GM12865 (cell line): ENCODE results near the gene CPN2.

Source experiments
- DNase-seq: peaks from one replicate; pipeline ENCODE4 v3.0.0; 2010; ENCODE audit warnings: low read depth
- H3K4me3 ChIP-seq: 2 replicates; pipeline ENCODE4 v1.5.1; 2011; ENCODE audit warnings: mild to moderate bottlenecking, low read depth, low read length, control low read depth
- TF ChIP-seq, protein P1 (sequence below): IDR thresholded peaks from 2 replicates; pipeline ENCODE4 v1.5.1; 2011; ENCODE audit warnings: low read length, control low read depth, low read depth, inconsistent platforms; ENCODE audit not compliant: insufficient read depth; ENCODE audit errors: missing control alignments

Gene CPN2

DNA sequence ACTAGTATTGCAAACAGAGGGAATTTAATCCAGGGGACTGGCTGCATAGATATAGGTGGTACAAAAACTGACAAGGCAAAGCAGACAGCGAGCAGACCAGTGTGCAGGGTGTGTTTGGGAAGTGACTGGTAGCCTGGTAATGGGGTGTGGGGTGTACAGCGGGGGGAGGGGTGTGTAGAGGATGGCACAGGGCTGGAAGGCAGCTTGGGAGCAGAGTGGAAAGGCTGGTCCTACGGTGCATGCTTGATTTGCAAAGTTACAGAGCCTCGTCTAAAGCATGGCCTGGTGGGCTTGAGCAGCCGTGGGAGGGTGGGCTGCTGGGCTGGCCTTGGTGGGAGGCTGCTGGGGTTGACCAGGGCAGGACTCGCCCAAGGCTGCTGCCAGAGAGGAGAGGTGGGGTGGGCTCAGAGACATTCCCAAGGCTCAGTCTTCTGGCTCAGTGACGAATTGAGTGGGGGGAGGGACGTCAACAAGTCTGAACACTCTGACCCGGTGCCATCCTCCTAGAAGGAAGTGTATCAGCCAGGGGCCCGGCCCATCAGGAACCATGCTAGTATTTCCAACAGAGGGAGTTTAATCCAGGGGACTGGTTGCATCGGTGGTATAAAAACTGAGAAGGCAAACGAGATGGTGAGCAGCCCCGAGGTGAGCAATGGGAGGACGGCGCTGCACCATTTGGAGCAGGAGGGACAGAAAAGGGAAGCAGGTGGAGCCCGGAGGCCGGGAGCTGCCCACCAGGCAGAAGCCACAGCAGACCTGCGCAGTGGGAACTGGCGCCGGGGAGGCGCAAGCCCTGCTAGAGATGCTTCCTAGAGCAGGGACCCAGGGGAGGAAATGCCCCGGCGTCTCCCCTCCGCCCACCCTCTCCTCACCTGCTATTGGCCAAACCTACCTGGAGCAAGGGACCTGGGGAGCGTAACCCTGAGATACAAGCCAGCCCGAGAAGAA, 29.2 kb downstream of the CPN2 start:
- TF ChIP-seq, protein P1, sequence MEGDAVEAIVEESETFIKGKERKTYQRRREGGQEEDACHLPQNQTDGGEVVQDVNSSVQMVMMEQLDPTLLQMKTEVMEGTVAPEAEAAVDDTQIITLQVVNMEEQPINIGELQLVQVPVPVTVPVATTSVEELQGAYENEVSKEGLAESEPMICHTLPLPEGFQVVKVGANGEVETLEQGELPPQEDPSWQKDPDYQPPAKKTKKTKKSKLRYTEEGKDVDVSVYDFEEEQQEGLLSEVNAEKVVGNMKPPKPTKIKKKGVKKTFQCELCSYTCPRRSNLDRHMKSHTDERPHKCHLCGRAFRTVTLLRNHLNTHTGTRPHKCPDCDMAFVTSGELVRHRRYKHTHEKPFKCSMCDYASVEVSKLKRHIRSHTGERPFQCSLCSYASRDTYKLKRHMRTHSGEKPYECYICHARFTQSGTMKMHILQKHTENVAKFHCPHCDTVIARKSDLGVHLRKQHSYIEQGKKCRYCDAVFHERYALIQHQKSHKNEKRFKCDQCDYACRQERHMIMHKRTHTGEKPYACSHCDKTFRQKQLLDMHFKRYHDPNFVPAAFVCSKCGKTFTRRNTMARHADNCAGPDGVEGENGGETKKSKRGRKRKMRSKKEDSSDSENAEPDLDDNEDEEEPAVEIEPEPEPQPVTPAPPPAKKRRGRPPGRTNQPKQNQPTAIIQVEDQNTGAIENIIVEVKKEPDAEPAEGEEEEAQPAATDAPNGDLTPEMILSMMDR = no peak
- H3K4me3 ChIP-seq = no peak overlapping the region
- DNase-seq = no peak

DNA sequence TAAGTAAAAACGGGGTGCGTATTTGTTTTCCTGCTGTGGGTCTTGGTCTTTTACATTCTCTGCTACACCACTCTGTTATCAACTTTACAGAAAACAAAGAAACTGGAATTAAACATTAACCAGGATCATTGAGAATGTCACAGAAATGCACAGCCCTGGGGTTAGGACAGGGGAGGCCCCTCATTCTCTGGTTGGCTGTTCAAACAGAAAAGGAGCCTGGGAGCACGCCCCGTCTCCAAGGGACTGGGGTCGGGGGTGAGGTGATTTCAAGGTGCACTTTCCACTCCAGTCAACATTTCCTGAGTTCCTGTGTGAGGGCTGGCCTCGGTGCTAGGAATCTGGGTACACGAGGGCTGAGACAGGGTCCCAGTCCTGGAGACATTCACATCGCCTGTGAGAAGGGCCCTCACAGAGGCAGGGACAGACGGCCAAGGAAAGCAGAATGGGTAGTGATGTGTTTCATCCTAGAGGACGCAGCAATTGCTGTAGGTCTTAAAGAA, 30.3 kb downstream of the CPN2 start:
- no peak overlapping the region for H3K4me3 ChIP-seq
- TF ChIP-seq, protein P1 = no peak
- no peak for DNase-seq

DNA sequence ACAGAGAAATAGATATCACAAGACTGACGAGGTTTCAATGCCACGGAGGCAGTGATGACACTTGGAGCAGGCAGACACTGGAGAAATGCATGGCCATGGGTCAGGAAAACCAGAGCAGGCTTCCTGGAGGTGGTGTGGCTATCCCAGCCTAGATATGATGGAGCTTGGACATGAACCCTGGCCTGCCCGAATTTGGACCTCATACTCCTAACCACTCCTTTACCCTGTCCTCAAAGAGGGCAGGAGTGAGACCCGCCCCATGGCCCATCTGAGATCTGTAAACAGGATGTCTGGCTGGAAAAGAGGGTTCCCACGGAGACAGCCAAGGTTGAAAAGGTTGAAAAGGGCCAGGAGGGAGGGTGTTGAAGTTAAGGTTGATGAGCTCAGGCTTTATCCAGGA, 31.0 kb downstream of the CPN2 start:
- no peak overlapping the region for H3K4me3 ChIP-seq
- TF ChIP-seq, protein P1 = no peak

DNA sequence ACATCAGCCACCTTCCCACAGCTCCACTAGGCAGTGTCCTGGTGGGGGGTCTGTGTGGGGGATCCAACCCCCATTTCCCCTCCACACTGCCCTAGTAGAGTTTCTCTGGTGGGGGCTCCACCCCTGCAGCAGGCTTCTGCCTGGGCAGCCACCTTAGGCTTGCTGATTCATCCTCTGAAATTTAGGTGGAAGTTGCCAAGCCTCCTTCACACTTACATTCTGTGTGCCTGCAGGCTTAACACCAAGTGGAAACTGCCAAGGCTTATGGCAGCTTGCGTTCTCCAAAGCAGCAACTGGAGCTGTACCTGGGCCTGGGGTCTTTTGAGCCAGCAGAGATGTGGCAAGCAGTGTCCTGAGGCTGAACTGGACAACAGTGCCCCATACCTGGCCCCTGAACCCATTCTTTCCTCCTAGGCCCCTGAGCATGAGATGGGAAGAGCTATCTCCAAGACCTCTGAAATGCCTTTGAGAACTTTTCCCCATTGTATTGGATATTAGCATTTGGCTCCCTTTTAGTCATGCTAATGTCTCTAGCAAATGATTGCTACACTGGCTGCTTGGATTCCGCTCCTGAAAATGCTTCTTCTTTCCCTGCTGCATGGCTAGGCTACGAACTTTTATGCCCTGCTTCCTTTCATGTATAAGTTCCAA, 32.5 kb downstream of the CPN2 start:
- TF ChIP-seq, protein P1 = no peak
- H3K4me3 ChIP-seq = no peak overlapping the region

More for the DNA sequence above, 31.0 kb downstream of the CPN2 start:
- no peak for DNase-seq

DNA sequence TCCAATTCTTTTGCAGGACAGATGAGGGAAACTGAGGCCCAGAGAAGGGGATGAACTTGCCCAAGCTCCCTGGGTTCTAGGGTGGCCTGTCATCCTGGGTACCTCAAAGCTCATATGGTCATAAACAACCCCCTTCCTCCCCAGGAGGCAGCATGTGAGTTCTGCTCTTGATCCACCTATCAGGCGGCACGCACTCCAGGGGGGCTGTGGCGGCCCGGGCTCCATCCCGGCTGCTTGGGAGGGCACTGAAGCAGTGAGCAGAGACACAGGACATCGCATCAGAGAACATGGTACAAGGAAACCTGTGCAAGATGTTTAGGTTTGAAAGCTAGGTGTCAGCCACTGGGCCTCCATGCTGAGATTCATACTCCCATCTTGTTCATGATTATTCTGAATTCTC, 34.2 kb downstream of the CPN2 start:
- TF ChIP-seq, protein P1 = no peak
- DNase-seq = no peak
- H3K4me3 ChIP-seq = no peak overlapping the region

More for the DNA sequence above, 32.5 kb downstream of the CPN2 start:
- no peak for DNase-seq

DNA sequence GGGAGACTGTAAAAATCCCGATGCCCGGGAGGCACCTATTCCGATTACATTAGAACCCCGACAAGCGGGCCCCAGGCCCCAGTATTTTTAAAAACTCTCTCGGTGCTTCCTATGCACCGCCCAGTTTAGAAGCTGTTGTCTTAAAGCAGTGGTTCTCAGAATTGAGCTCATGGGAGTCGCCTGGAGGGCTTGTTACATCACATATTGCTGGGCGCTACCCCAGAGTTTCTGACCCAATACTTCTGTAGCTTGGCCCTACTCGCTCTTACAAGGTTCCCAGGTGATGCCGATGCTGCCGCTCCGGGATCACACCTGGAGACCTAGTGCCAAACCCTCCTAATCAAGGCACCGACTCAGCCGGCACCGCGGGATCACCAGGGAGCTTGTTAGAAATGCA, 35.2 kb downstream of the CPN2 start:
- no peak overlapping the region for H3K4me3 ChIP-seq
- TF ChIP-seq, protein P1 = no peak
- no peak for DNase-seq
